Skeletal muscle satellite cell (primary cell): ENCODE results near the gene RTEL1.
"Not testable (repeated sequence)": the region's sequence is repeated elsewhere in the genome, so short reads cannot be mapped to it uniquely, and the experiment has no call there.

ENCODE experiments used
- H3K27me3 ChIP-seq: 2 replicates; pipeline ENCODE4 v1.7.0; 2013; ENCODE audit warnings: low read length; ENCODE audit not compliant: control insufficient read depth, insufficient read depth
- H3K36me3 ChIP-seq: 2 replicates; pipeline ENCODE4 v1.7.0; 2013; ENCODE audit warnings: mild to moderate bottlenecking, control low read depth, low read length; ENCODE audit not compliant: insufficient read depth
- H3K4me1 ChIP-seq: 2 replicates; pipeline ENCODE4 v1.7.0; 2013; ENCODE audit warnings: low read length; ENCODE audit not compliant: control insufficient read depth, insufficient read depth
- H3K4me2 ChIP-seq: 2 replicates; pipeline ENCODE4 v1.7.0; 2013; ENCODE audit warnings: mild to moderate bottlenecking, low read length
- H3K4me3 ChIP-seq: 2 replicates; pipeline ENCODE4 v1.7.0; 2013; ENCODE audit warnings: low read length
- H3K9ac ChIP-seq: 2 replicates; pipeline ENCODE4 v1.7.0; 2013; ENCODE audit warnings: mild to moderate bottlenecking, low read depth, low read length, moderate library complexity
- H3K9me3 ChIP-seq: replicated peaks from 2 replicates; pipeline ENCODE4 v1.7.0; 2013; ENCODE audit warnings: mild to moderate bottlenecking, control low read depth, low read length

The RTEL1 gene

DNA sequence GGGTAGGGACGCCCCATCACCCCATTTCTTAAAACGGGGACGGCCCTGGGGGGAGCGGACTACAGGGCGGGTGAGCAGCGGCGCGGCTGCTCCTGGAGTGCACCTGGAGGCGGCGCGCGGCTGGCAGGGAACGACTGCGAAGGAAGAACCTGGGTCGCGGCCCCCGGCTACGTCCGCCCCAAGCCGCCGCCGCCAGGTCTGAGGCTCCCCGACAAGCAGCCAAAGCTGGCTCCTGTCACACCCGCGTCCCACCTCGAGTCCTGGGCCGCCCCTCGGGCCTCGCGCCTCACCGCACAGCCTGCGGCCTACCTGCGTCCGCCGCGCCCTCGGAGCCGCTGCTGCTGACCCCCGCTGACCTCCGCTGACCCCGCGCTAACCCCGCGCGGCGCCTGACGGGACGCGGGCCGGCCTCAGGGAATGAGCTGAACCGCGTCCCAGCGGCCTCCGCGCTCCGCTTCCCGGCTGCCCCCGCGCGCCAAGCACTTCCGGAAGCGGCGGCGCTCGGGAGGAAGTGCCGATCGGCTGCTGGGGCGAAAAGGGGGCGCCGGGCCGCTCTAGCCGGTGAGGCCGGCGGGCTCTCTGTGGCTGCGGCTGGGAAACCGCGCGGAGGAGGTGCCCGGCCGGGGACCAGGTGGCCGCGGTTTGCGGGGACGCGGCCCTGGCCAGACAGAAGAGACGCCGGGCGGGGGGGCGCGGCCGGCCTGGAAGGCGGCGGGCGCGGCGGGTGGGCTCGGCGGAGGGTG is 49.6 kb downstream of the RTEL1 start, which contains the start of the genes ARFRP1 and ZGPAT:
ARFRP1 (minus strand) TSS at position 419 of the 743 bp plus-strand sequence. CDS start 885 bp downstream, outside the sequence.
ZGPAT (plus strand) TSS at position 482 of the 743 bp plus-strand sequence. CDS start 542 bp downstream, outside the sequence.
- Histone ChIP-seq H3K4me3 (peak within 1 kb of the TSS; percentile 97), H3K4me1 (peaks cover 22% of the 10 kb centered on the region), H3K4me2 (peak within 1 kb of the TSS; percentile 91), H3K9ac (peak within 1 kb of the TSS; percentile 98), H3K9me3 (no peaks in the 10 kb centered on the region), H3K27me3 (no peaks in the 10 kb centered on the region), H3K36me3 (peaks cover 63% of the 10 kb centered on the region)

DNA sequence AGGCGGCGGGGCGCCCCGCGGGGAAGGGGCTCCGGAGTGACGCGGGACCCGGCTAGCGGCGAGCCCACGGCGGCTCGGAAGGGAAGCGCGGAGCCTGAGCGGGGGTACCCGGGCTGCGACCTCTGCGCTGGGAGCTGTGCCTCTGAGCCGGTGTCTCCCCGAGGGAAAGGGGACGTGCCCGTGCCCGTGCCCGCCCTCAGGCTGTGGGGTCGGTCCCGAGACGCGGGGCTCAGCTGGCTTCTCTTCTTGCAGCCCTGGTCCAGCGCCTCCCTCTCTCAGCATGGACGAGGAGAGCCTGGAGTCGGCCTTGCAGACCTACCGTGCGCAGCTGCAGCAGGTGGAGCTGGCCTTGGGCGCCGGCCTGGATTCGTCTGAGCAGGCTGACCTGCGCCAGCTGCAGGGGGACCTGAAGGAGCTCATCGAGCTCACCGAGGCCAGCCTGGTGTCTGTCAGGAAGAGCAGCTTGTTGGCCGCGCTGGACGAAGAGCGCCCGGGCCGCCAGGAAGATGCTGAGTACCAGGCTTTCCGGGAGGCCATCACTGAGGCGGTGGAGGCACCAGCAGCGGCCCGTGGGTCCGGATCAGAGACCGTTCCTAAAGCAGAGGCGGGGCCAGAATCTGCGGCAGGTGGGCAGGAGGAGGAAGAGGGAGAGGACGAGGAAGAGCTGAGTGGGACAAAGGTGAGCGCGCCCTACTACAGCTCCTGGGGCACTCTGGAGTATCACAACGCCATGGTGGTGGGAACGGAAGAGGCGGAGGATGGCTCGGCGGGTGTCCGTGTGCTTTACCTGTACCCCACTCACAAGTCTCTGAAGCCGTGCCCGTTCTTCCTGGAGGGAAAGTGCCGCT is 50.4 kb downstream of the RTEL1 start:
- Histone ChIP-seq H3K27me3 (no peaks in the 10 kb centered on the region), H3K9me3 (no peaks in the 10 kb centered on the region), H3K9ac (peak overlapping the region; percentile 98), H3K4me2 (peak overlapping the region; percentile 91), H3K36me3 (peaks cover 63% of the 10 kb centered on the region), H3K4me1 (peaks cover 22% of the 10 kb centered on the region), H3K4me3 (peak overlapping the region; percentile 97)

- Histone ChIP-seq H3K9ac (peak overlapping the region; percentile 98), H3K27me3 (no peaks in the 10 kb centered on the region), H3K4me2 (peak overlapping the region; percentile 91), H3K4me3 (peak overlapping the region; percentile 97), H3K4me1 (peaks cover 22% of the 10 kb centered on the region), H3K9me3 (no peaks in the 10 kb centered on the region), H3K36me3 (peaks cover 60% of the 10 kb centered on the region)
These were observed 51.0 kb downstream of the RTEL1 start for GRCh38 chr20:63709149-63709527.

GRCh38 chr20:63711085-63711645 is 53.1 kb downstream of the RTEL1 start:
- Histone ChIP-seq H3K4me3 (no peak overlapping the region), H3K36me3 (peaks cover 50% of the 10 kb centered on the region), H3K9me3 (no peaks in the 10 kb centered on the region), H3K4me1 (peaks cover 18% of the 10 kb centered on the region), H3K4me2 (no peak overlapping the region), H3K9ac (no peak overlapping the region), H3K27me3 (no peaks in the 10 kb centered on the region)

GRCh38 chr20:63712191-63712590 is 54.1 kb downstream of the RTEL1 start:
- Histone ChIP-seq H3K9me3 (no peaks in the 10 kb centered on the region), H3K4me1 (peaks cover 9% of the 10 kb centered on the region), H3K36me3 (peaks cover 44% of the 10 kb centered on the region)

GRCh38 chr20:63714858-63715257 is 56.7 kb downstream of the RTEL1 start:
- no peak overlapping the region for H3K9ac ChIP-seq
- no peak overlapping the region for H3K4me2 ChIP-seq
- H3K4me1 ChIP-seq: no peaks in the 10 kb centered on the region
- no peak overlapping the region for H3K4me3 ChIP-seq
- H3K27me3 ChIP-seq: no peaks in the 10 kb centered on the region
- H3K9me3 ChIP-seq: peaks cover 5% of the 10 kb centered on the region
- peaks cover 53% of the 10 kb centered on the region for H3K36me3 ChIP-seq

More at GRCh38 chr20:63712191-63712590, 54.1 kb downstream of the RTEL1 start:
- Histone ChIP-seq H3K27me3 (no peaks in the 10 kb centered on the region), H3K4me2 (no peak overlapping the region), H3K9ac (no peak overlapping the region), H3K4me3 (no peak overlapping the region)

- Histone ChIP-seq H3K4me1 (no peaks in the 10 kb centered on the region), H3K4me2 (no peak overlapping the region), H3K9ac (no peak overlapping the region), H3K4me3 (no peak overlapping the region), H3K27me3 (no peaks in the 10 kb centered on the region), H3K9me3 (peaks cover 5% of the 10 kb centered on the region), H3K36me3 (peaks cover 35% of the 10 kb centered on the region)
These were observed 60.9 kb downstream of the RTEL1 start for GRCh38 chr20:63718996-63719395.

DNA sequence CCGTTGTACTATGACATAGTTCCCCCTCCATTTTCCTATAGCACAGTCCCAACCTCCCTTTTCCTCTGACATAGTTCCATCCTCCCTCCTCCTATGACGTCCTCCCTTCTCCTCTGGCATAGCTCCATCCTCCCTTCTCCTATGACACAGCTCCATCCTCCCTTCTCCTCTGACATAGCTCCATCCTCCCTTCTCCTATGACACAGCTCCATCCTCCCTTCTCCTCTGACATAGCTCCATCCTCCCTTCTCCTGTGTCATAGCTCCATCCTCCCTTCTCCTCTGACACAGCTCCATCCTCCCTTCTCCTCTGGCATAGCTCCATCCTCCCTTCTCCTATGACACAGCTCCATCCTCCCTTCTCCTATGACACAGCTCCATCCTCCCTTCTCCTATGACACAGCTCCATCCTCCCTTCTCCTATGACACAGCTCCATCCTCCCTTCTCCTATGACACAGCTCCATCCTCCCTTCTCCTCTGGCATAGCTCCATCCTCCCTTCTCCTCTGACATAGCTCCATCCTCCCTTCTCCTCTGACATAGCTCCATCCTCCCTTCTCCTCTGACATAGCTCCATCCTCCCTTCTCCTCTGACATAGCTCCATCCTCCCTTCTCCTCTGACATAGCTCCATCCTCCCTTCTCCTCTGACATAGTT is 65.0 kb downstream of the RTEL1 start:
- peaks cover 22% of the 10 kb centered on the region for H3K36me3 ChIP-seq
- H3K4me2 ChIP-seq, H3K4me3 ChIP-seq, H3K9ac ChIP-seq, H3K9me3 ChIP-seq, H3K27me3 ChIP-seq, H3K4me1 ChIP-seq: not testable (repeated sequence)

DNA sequence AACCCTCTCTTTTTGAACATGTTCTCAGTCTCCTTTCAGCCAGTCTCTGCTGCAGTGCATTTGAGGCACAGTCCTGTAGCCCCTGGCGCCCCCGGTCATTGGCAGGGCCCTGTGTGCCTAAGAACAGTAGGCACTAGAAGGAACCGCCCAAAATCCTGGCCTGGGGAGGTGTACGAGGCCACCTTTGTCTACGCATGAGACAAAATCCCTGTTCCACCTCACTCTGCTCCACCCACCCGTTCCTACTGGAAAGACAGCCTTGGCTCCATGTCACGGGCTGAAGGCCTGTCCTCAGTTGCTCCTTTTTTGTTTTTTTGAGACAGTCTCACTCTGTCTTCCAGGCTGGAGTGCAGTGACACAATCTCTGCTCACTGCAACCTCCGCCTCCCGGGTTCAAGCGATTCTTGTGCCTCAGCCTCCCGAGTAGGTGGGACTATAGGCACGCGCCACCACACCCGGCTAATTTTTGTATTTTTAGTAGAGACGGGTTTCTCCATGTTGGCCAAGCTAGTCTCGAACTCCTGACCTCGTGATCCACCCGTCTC is 72.1 kb downstream of the RTEL1 start:
- not testable (repeated sequence) for H3K4me1 ChIP-seq, H3K4me2 ChIP-seq, H3K9me3 ChIP-seq, H3K27me3 ChIP-seq, H3K9ac ChIP-seq, H3K4me3 ChIP-seq
- H3K36me3 ChIP-seq: peaks cover 30% of the 10 kb centered on the region

GRCh38 chr20:63731410-63731809 is 73.3 kb downstream of the RTEL1 start:
- Histone ChIP-seq H3K36me3 (peaks cover 35% of the 10 kb centered on the region), H3K4me2 (no peak overlapping the region), H3K27me3 (no peaks in the 10 kb centered on the region), H3K4me3 (no peak overlapping the region), H3K4me1 (no peaks in the 10 kb centered on the region), H3K9me3 (no peaks in the 10 kb centered on the region), H3K9ac (no peak overlapping the region)
